HG02623 (cell line): ENCODE measurements around the gene TXNRD1.

ENCODE experiments used
- ATAC-seq: cut with Tn5 transposase; IDR thresholded peaks from one replicate; pipeline ENCODE4 v1.9.1; 2021; ENCODE audit warnings: moderate library complexity; ENCODE audit not compliant: unreplicated experiment

TXNRD1 gene

GRCh38 chr12:104360157-104360556 is 144.6 kb downstream of the TXNRD1 start:
- ATAC-seq, result no peak

- no peak for ATAC-seq
These were observed 145.6 kb downstream of the TXNRD1 start for GRCh38 chr12:104360983-104361707.

GRCh38 chr12:104365921-104366410 is 150.4 kb downstream of the TXNRD1 start:
- ATAC-seq, result no peak

DNA sequence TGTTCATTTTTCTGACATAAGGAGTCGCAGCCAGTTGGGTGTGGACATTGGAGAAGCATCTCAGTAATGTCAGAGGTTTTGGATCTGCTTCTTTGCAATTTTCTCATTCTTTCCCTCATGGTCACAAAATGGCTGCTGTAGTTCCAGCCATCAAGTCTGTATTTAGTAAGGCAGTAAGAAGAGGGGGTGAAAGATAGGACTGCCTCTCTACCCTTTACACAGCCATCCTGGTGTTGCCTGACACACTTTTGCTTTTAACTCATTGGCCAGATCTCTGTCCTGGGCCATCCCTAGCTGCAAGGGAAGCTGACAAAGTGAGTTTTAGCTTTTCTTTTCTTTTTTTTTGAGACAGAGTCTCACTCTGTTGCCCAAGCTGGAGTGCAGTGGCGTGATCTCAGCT is 154.1 kb downstream of the TXNRD1 start:
- no peak for ATAC-seq

DNA sequence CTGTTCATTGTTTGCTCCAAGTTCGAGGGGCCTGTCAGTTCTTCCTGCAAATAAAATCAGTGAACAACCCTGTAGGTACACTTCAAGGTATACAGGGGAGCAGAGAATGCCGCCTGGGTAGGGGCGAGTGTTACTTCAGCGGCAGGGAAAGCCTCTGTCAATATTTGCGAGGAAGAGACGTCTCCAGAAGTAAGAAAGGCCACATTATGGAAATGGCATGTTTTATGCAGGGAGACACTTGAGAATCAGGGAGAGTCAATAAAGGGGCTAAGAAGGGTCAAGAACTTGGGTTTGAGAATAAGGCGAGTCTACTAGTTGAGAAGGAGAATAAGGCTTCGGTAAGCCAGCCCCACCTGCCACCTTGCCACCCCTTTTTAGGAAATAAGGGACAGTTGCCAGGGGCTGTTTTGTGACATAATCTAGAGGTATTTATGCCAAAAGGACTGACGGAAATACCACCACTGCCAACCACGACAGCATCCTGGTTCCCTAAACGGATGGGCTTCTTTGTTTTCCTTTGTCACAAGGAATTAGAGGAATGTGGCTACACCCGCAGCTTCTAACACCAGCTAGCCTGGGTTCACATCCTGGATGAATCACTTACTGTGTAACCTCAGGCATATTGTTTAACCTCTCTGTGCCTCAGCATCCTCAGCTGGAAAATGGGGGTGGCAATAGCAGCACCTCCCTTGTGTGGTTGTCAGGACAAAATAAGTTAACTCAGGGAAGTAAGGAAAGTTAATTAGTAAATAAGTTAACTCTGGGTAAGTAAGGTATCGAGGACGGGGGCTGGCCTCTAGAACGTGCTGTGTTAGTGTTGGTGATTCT is 155.7 kb downstream of the TXNRD1 start:
- ATAC-seq, result no peak

- ATAC-seq, result no peak
These were observed 156.6 kb downstream of the TXNRD1 start for GRCh38 chr12:104372061-104372720.

DNA sequence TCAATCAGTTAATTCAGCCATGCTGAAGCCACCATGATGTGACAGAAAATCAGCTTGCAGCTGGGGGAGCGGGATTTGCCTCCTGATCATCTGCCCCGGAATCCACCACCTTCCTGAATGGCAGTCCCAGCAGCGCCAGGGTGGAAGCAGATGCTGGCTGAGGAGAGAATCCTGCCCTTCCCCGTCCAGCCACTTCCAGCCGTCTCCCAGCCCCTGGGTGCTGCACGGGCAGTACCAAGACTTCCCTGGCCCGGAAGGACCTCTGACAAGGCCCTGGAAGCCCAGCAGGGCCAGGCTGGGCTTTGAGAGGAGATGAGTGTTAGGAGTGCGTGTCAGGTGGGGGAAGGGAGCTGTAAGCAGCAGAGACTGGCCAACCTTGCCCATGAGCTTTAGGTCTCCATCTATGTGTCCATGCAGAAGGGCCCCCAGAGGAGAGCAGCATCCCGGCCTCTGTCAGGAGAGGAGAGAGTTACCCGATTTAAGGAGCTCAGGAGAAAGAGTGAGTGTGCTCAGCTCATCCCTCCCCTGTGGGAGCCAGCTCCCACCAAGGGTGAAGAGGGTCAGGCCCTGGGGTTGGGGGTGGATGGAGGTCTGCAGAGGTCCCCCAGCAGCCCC is 157.2 kb downstream of the TXNRD1 start:
- no peak for ATAC-seq

GRCh38 chr12:104374071-104374470 is 158.5 kb downstream of the TXNRD1 start:
- no peak for ATAC-seq

- ATAC-seq, result no peak
These were observed 159.2 kb downstream of the TXNRD1 start for GRCh38 chr12:104374806-104375205.

DNA sequence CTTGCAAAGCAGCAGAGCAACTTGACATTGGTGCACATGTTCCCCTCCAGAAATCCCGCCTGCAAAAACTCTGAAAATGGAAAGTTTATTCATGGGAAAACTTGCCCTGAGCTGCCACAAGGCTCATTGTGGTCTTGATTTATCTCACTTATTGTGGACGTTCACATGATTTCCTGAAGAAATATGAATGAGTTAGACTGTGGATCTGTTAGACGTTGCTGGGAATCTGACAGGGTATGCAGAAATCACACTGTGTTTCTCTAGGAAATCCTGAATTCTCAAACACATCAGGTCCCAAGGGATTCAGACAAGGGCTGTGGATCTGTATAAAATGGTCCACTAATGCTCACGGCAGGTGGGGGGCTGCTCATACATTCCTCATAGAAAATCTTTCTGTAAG is 160.2 kb downstream of the TXNRD1 start:
- ATAC-seq, result no peak

- ATAC-seq, result no peak
These were observed 161.3 kb downstream of the TXNRD1 start for GRCh38 chr12:104376650-104377513.

DNA sequence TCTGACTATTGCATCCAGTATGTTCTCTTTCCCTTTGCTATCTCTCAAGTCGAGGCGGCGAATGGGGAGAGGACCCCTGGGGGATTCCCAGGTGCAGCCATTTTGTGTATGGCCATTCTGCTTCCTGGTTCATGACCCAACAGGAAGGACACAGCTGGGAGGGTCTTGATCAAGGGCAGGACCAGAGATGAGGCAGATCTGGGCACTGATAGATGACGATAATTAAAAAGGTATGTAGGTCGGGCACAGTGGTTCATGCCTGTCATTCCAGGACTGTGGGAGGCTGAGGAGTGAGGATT is 161.9 kb downstream of the TXNRD1 start:
- ATAC-seq, result no peak

GRCh38 chr12:104378427-104378826 is 162.8 kb downstream of the TXNRD1 start:
- no peak for ATAC-seq

DNA sequence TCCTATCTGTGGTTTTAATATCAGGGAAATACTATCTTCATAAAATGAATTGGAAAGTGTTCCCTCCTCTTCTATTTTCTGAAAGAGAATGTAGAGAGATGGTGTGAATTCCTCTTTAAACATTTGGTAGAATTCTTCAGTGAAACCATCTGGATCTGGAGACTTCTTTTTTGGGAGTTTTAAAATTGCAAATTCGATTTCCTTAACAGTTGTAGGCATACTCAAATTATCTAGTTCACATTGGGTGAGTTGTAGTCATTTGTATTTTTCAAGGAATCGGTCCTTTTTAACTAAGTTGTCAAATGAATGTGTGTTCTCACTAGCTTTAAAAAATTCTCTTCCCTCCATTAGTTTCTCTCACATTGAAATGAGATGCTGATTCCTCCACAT is 165.8 kb downstream of the TXNRD1 start:
- ATAC-seq, result no peak

DNA sequence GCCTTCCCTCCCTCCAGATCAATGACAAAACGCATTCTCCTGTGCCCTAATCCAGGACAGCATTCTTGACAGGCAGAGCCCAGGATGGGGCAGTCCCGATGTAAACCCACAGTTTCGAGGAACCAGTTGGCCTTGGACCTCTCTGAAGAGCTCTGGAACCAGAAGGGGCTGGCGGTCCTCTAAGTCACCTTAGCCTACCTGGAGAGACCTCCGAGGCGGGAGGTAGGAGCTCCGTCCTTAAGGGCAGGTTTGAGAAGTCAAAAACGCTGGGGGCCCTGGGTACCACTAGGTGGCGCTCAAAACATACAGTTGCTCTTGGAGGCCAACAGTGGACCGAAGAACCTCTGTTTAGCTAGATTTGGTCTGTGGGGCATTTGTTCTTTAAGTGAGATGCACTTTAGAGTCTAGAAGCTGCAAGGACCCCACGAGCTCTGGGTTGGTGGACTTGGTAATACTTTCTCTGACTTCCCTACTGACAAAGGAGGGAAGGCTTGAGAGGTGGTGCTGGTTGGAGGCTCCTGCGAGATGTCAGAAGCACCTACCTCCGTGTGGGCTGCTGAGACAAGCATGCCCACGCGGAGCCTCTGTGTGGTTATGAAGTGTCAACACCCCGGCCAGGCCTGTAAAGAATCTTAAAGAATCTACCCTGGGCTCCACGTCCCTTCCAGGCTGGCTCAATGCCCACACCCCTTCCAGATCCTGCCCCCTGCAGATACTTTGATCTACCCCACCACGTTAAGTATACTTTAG is 166.3 kb downstream of the TXNRD1 start:
- no peak for ATAC-seq

DNA sequence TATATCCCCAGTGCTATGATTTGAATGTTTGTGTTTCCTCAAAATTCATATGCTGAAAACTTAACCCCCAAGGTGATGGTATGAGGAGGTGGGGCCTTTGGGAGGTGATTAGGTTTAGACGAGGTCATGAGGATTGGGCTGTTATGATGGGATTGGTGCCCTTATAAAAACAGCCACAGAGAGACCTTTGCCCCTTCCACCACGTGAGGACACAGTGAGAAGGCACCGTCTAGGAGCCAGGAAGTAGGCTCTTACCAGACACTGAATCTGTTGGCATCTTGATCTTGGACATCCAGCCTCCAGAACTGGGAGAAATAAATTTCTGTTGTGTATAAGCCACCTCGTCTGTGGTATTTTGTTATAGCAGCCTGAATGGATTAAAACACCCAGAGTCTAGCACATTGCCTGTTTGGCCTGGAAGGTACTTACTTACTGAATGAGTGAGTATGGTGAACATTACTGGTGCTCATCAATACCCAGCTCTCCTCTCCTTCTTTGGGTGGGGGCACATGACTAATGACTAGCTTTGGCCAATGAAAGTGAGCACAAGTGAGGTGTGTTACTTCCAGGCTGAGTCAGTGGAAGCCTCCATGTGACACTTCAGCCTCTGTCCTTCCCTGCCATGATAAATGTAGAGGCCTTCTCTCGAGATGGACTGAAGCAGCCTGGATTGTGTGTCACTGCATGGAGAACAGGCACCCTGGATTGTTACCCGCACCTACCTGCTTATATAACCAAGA is 168.7 kb downstream of the TXNRD1 start:
- no peak for ATAC-seq

DNA sequence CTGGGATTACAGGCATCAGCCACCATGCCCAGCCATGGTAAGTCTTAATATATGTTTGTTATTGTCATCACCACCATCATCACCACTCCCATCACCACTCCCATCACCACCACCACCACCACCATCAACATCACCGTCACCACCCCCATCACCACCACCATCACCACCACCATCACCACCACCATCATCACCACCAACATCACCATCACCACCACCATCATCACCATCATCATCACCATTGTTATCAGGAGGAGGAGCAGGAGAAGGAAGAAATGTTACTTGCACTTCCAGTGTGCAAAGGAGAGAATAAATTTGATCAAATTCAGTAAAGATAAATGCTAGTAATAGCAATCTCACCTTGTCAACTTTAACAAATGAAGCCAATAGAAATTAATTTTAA is 169.9 kb downstream of the TXNRD1 start:
- no peak for ATAC-seq

DNA sequence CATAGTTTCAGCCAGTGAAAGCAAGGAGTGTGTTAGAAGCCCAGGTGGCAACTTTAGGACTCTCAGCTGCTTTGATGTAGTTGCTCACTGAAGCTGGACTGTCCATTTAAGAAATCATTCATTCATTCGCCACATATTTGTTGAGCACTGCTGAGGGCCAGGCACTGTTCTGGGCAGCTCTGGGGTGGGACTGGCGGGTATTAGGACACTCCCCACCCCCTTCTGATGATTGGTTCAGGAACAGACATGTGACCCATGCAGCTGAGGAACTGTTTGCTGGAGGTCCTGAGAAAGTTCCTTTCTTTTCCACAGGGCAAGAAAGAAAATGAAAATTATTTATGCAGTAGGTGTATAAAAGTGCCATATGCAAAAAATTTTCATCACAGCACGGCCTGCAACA is 170.9 kb downstream of the TXNRD1 start:
- no peak for ATAC-seq

DNA sequence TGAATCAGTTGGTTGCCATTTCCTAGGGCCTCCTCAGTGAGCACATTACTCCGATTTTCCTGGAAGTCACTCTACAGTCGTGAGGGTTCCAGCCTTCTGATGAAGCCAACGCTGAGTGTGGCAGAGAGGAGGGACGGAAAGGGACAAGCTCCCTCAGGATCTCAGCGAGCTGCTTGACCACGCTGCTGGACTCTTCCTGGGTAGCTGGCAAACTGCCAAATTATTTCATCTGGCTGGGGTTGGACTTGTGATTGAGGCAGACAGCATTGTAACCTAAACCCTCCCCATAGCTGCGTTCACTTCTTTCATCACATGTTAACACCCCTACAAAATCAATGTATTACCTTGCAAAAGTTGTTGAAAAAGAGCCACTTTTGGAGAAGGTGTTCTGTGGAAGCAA is 171.6 kb downstream of the TXNRD1 start:
- ATAC-seq, result no peak
